ENCODE data around the gene TPM3. TPM values are rescaled to one million over a fixed set of nuclear protein-coding genes. Genes with fewer than 3 reads are reported as not detected.

Gene TPM3
- polyA plus RNA-seq, 2 of the 4 experiments (the other 2 are of a cell fraction) = 510 to 618 TPM

Small RNA genes lying within 50 kb of the gene (small RNA-seq; reads per million reads assigned to genes)
- 0.95 to 84.9 (median 61.8) reads per million in 6 experiments for gene MIR190B

Other genes with a start within 250 kb of the TPM3 start
- gene DENND4B, start 245.4 kb downstream of the TPM3 start, polyA plus RNA-seq (2011; rRNA removed) = 18.7 and 24.1 TPM in 2 replicates
- gene DENND4B, start 245.4 kb downstream of the TPM3 start, polyA plus RNA-seq (2017; fragmentation: RNase III; extraction: RNeasy Plus Mini Kit Qiagen cat#74134 plus additional on column Dnase treatment) = 37.0 to 44.0 TPM (median 43.3 TPM) in 3 replicates
- gene CRTC2, start 233.5 kb downstream of the TPM3 start, polyA plus RNA-seq (2011; rRNA removed) = 19.7 and 23.9 TPM in 2 replicates
- 19.1 to 22.3 TPM (median 21.6 TPM) in 3 replicates for gene CRTC2, start 233.5 kb downstream of the TPM3 start, polyA plus RNA-seq (2017; fragmentation: RNase III; extraction: RNeasy Plus Mini Kit Qiagen cat#74134 plus additional on column Dnase treatment)
- gene SLC39A1, start 228.6 kb downstream of the TPM3 start, polyA plus RNA-seq (2011; rRNA removed) = 80.6 and 90.8 TPM in 2 replicates
- 95.6 to 108 TPM (median 104 TPM) in 3 replicates for gene SLC39A1, start 228.6 kb downstream of the TPM3 start, polyA plus RNA-seq (2017; fragmentation: RNase III; extraction: RNeasy Plus Mini Kit Qiagen cat#74134 plus additional on column Dnase treatment)
- 14.3 and 18.0 TPM in 2 replicates for gene CREB3L4, start 224.2 kb downstream of the TPM3 start, polyA plus RNA-seq (2011; rRNA removed)
- gene CREB3L4, start 224.2 kb downstream of the TPM3 start, polyA plus RNA-seq (2017; fragmentation: RNase III; extraction: RNeasy Plus Mini Kit Qiagen cat#74134 plus additional on column Dnase treatment) = 6.5 to 11.7 TPM (median 10.1 TPM) in 3 replicates
- gene JTB, start 214.4 kb downstream of the TPM3 start, polyA plus RNA-seq (2011; rRNA removed) = 162 and 178 TPM in 2 replicates
- gene JTB, start 214.4 kb downstream of the TPM3 start, polyA plus RNA-seq (2017; fragmentation: RNase III; extraction: RNeasy Plus Mini Kit Qiagen cat#74134 plus additional on column Dnase treatment) = 103 to 106 TPM (median 103 TPM) in 3 replicates
- gene RAB13, start 205.8 kb downstream of the TPM3 start, polyA plus RNA-seq (2011; rRNA removed) = 74.7 and 90.9 TPM in 2 replicates
- gene RAB13, start 205.8 kb downstream of the TPM3 start, polyA plus RNA-seq (2017; fragmentation: RNase III; extraction: RNeasy Plus Mini Kit Qiagen cat#74134 plus additional on column Dnase treatment) = 150 to 162 TPM (median 160 TPM) in 3 replicates
- 4,831 and 9,152 TPM in 2 replicates for gene RPS27, start 201.3 kb downstream of the TPM3 start, polyA plus RNA-seq (2011; rRNA removed)
- gene RPS27, start 201.3 kb downstream of the TPM3 start, polyA plus RNA-seq (2017; fragmentation: RNase III; extraction: RNeasy Plus Mini Kit Qiagen cat#74134 plus additional on column Dnase treatment) = 5,586 to 6,202 TPM (median 5,748 TPM) in 3 replicates
- not detected in 2 replicates for gene NUP210L, start 37.0 kb downstream of the TPM3 start, polyA plus RNA-seq (2011; rRNA removed)
- gene NUP210L, start 37.0 kb downstream of the TPM3 start, polyA plus RNA-seq (2017; fragmentation: RNase III; extraction: RNeasy Plus Mini Kit Qiagen cat#74134 plus additional on column Dnase treatment) = not detected in 3 replicates
- not detected in 2 replicates for gene CFAP141, start 14.2 kb upstream of the TPM3 start, polyA plus RNA-seq (2011; rRNA removed)
- gene CFAP141, start 14.2 kb upstream of the TPM3 start, polyA plus RNA-seq (2017; fragmentation: RNase III; extraction: RNeasy Plus Mini Kit Qiagen cat#74134 plus additional on column Dnase treatment) = 0.37 TPM in 1 of 3 replicates, not detected in the others
- gene UBAP2L, start 28.9 kb upstream of the TPM3 start, polyA plus RNA-seq (2011; rRNA removed) = 137 and 169 TPM in 2 replicates
- 155 to 169 TPM (median 159 TPM) in 3 replicates for gene UBAP2L, start 28.9 kb upstream of the TPM3 start, polyA plus RNA-seq (2017; fragmentation: RNase III; extraction: RNeasy Plus Mini Kit Qiagen cat#74134 plus additional on column Dnase treatment)
- 123 and 130 TPM in 2 replicates for gene HAX1, start 80.5 kb upstream of the TPM3 start, polyA plus RNA-seq (2011; rRNA removed)
- gene HAX1, start 80.5 kb upstream of the TPM3 start, polyA plus RNA-seq (2017; fragmentation: RNase III; extraction: RNeasy Plus Mini Kit Qiagen cat#74134 plus additional on column Dnase treatment) = 75.2 to 83.8 TPM (median 78.4 TPM) in 3 replicates
- not detected in 2 replicates for gene AQP10, start 129.0 kb upstream of the TPM3 start, polyA plus RNA-seq (2011; rRNA removed)
- not detected in 3 replicates for gene AQP10, start 129.0 kb upstream of the TPM3 start, polyA plus RNA-seq (2017; fragmentation: RNase III; extraction: RNeasy Plus Mini Kit Qiagen cat#74134 plus additional on column Dnase treatment)
- gene ATP8B2, start 133.4 kb upstream of the TPM3 start, polyA plus RNA-seq (2011; rRNA removed) = 12.7 and 17.2 TPM in 2 replicates
- 13.2 to 17.6 TPM (median 17.5 TPM) in 3 replicates for gene ATP8B2, start 133.4 kb upstream of the TPM3 start, polyA plus RNA-seq (2017; fragmentation: RNase III; extraction: RNeasy Plus Mini Kit Qiagen cat#74134 plus additional on column Dnase treatment)
- 2.7 and 3.0 TPM in 2 replicates for gene IL6R, start 213.2 kb upstream of the TPM3 start, polyA plus RNA-seq (2011; rRNA removed)
- 1.8 to 2.2 TPM (median 1.8 TPM) in 3 replicates for gene IL6R, start 213.2 kb upstream of the TPM3 start, polyA plus RNA-seq (2017; fragmentation: RNase III; extraction: RNeasy Plus Mini Kit Qiagen cat#74134 plus additional on column Dnase treatment)